ENCODE measurements around the gene SENP3. TPM values are rescaled to one million over a fixed set of nuclear protein-coding genes. Genes with fewer than 3 reads are reported as not detected.

Gene SENP3
- total RNA-seq, 1 experiment from 2014 or later: 83.1 TPM

DNA sequence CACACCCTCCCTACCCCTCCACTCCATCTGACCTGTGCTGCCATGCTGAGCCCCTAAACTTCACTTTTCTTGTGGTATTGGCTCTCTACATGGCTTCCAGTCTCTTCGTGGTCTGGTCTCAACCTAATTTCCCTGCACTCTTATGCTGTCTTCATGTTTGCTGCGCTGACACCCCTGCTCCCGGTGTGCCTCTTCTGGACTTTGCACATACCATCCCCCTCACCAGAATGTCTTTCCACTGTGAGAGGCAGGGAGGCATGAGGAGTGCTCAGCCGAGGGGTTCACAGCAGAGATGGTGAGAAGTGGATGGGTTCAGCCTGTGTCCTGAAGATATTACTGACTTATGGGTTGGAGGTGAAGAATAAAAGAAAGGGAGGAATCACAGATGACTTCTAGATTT lies 10.3 kb upstream of the SENP3 start:
- Mint-ChIP-seq H3K36me3 (ENCODE audit: insufficient read depth in 1 of 3, low read depth in 3 of 3) (no peaks in the 10 kb centered on the region), H3K27ac (no peak overlapping the region), H3K4me3 (no peak overlapping the region), H3K27me3 (ENCODE audit: low read depth) (peaks cover 26% of the 10 kb centered on the region), H3K4me1 (peaks cover 10 to 19% of the 10 kb centered on the region in 2 experiments), H3K9me3 (0 out of 5 replicates have a peak, but pooled peaks cover 0 to 2% of the 10 kb centered on the region in 2 experiments)
- H3K23me2 ChIP-seq (ENCODE audit: insufficient read length, low read depth, low read length, poor library complexity, severe bottlenecking): peaks cover 6% of the 10 kb centered on the region
- peaks cover 2% of the 10 kb centered on the region; the same call in 1 of the 2 replicates for H3K4me1 ChIP-seq (ENCODE audit: insufficient read depth, low read length)
- no peak overlapping the region for H2AK5ac ChIP-seq (ENCODE audit: insufficient read length, low read length)
- H4K91ac ChIP-seq (ENCODE audit: insufficient read length, low read depth, low read length): no peak overlapping the region
- no CpG with 5 or more reads among the region's 4 CpGs for WGBS (ENCODE audit: extremely low coverage, insufficient read length, low lambda C conversion rate)
- H3K14ac ChIP-seq (ENCODE audit: insufficient read depth, low read length): no peak overlapping the region
- H4K8ac ChIP-seq (replicated peaks; ENCODE audit: insufficient read length, low read depth, low read length): no peak overlapping the region
- no peak overlapping the region for H2BK5ac ChIP-seq (ENCODE audit: insufficient read length, low read length)
- H2BK120ac ChIP-seq (ENCODE audit: low read depth, low read length, poor library complexity, severe bottlenecking): no peak overlapping the region
- no peak overlapping the region for H4K5ac ChIP-seq (ENCODE audit: insufficient read length, low read depth, low read length)
- no peaks in the 10 kb centered on the region for H3K79me2 ChIP-seq (ENCODE audit: insufficient read depth, low read length)
- H3K23ac ChIP-seq (ENCODE audit: insufficient read length, low read depth, low read length): no peak overlapping the region
- H2BK20ac ChIP-seq (ENCODE audit: low read depth, low read length, poor library complexity, severe bottlenecking): no peak overlapping the region
- no peak overlapping the region for H3K9ac ChIP-seq (ENCODE audit: extremely low read depth, insufficient read length, low read length)
- no peak for DNase-seq
- no peak overlapping the region for H3K27ac ChIP-seq (ENCODE audit: insufficient read length, low read depth, low read length)
- no peak overlapping the region for H2AFZ ChIP-seq (ENCODE audit: low read length)
- H3K79me1 ChIP-seq (ENCODE audit: insufficient read depth, low read depth, low read length, poor library complexity, severe bottlenecking): no peaks in the 10 kb centered on the region
- no peak overlapping the region for H3K4me2 ChIP-seq (ENCODE audit: insufficient read depth, insufficient read length, low read length)
- H2BK15ac ChIP-seq (ENCODE audit: low read depth, low read length): no peak overlapping the region
- no peak overlapping the region for H2BK12ac ChIP-seq (ENCODE audit: insufficient read length, low read depth, low read length)
- no peak overlapping the region for H3T11ph ChIP-seq (ENCODE audit: low read length)
- H3K4ac ChIP-seq (ENCODE audit: low read depth, low read length): no peak overlapping the region
- H3K27me3 ChIP-seq (ENCODE audit: insufficient read depth, low read length): no peaks in the 10 kb centered on the region
- no peak overlapping the region for H3K56ac ChIP-seq (ENCODE audit: insufficient read length, low read depth, low read length)
- no peaks in the 10 kb centered on the region for H4K20me1 ChIP-seq (ENCODE audit: control insufficient read depth, insufficient read depth, insufficient read length)
- no peak overlapping the region for H3K18ac ChIP-seq (ENCODE audit: insufficient read length, low read depth, low read length)
- H3K9me3 ChIP-seq (ENCODE audit: control insufficient read depth, low read depth, low read length): no peaks in the 10 kb centered on the region
- TF ChIP-seq, protein P1, sequence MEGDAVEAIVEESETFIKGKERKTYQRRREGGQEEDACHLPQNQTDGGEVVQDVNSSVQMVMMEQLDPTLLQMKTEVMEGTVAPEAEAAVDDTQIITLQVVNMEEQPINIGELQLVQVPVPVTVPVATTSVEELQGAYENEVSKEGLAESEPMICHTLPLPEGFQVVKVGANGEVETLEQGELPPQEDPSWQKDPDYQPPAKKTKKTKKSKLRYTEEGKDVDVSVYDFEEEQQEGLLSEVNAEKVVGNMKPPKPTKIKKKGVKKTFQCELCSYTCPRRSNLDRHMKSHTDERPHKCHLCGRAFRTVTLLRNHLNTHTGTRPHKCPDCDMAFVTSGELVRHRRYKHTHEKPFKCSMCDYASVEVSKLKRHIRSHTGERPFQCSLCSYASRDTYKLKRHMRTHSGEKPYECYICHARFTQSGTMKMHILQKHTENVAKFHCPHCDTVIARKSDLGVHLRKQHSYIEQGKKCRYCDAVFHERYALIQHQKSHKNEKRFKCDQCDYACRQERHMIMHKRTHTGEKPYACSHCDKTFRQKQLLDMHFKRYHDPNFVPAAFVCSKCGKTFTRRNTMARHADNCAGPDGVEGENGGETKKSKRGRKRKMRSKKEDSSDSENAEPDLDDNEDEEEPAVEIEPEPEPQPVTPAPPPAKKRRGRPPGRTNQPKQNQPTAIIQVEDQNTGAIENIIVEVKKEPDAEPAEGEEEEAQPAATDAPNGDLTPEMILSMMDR (conservative IDR thresholded peaks at IDR 0.05): no peak
